OCI-LY3 (cell line): ENCODE results near the gene MYO5B.

Experiments
- H2AFZ ChIP-seq: fragments of 200-600, 300-600 bp; shearing (Covaris generic); 2 replicates; pipeline ENCODE4 v1.6.0; 2014; ENCODE audit warnings: antibody characterized with exemption, low read depth, low read length
- H3K27ac ChIP-seq: fragments of 200-600, 300-600 bp; sonication (generic); 2 replicates; pipeline ENCODE4 v1.5.1; 2014; ENCODE audit warnings: mild to moderate bottlenecking, low read length, moderate library complexity, mixed read lengths
- H3K27me3 ChIP-seq: fragments of 200-600, 300-600 bp; sonication (generic); 2 replicates; pipeline ENCODE4 v1.6.1; 2014; ENCODE audit warnings: low read depth, low read length, mixed read lengths
- H3K36me3 ChIP-seq: fragments of 200-600, 300-600 bp; sonication (generic); replicated peaks from 2 replicates; pipeline ENCODE3; 2014; ENCODE audit warnings: low read depth, low read length, mixed read lengths
- H3K4me1 ChIP-seq: fragments of 300-600, 200-600 bp; sonication (generic); 2 replicates; pipeline ENCODE4 v1.6.1; 2014; ENCODE audit warnings: low read length, mixed read lengths
- H3K4me2 ChIP-seq: fragments of 200-600, 300-600 bp; sonication (generic); 2 replicates; pipeline ENCODE4 v1.6.1; 2014; ENCODE audit warnings: low read length, mixed read lengths
- H3K4me3 ChIP-seq: fragments of 300-600, 200-600 bp; sonication (generic); 2 replicates; pipeline ENCODE4 v1.5.1; 2014; ENCODE audit warnings: antibody characterized with exemption, mild to moderate bottlenecking, low read length, moderate library complexity
- H3K79me2 ChIP-seq: fragments of 300-600, 200-600 bp; shearing (Covaris generic); 2 replicates; pipeline ENCODE4 v1.6.1; 2014; ENCODE audit warnings: mild to moderate bottlenecking, low read length, mixed read lengths
- H3K9ac ChIP-seq: fragments of 300-600, 200-600 bp; shearing (Covaris generic); 2 replicates; pipeline ENCODE4 v1.6.0; 2014; ENCODE audit warnings: mild to moderate bottlenecking, low read length, moderate library complexity
- H3K9me3 ChIP-seq: fragments of 200-600, 300-600 bp; shearing (Covaris generic); 2 replicates; pipeline ENCODE4 v1.6.1; 2014; ENCODE audit warnings: low read length, mixed read lengths; ENCODE audit not compliant: insufficient read depth
- H4K20me1 ChIP-seq: fragments of 200-600, 300-600 bp; sonication (generic); 2 replicates; pipeline ENCODE4 v1.6.1; 2016; ENCODE audit warnings: low read length, mixed read lengths; ENCODE audit not compliant: insufficient read depth
- CTCF ChIP-seq: fragments of 200-600, 300-600 bp; sonication (generic); IDR thresholded peaks from 2 replicates; pipeline ENCODE4 v1.5.1; 2014; ENCODE audit warnings: antibody characterized with exemption, low read length, low read depth
- EZH2phosphoT487 ChIP-seq: fragments of 200-600 bp; shearing (Covaris generic); IDR thresholded peaks from 2 replicates; pipeline ENCODE4 v1.6.1; 2018; ENCODE audit warnings: antibody characterized with exemption, mixed run types, low read depth

The MYO5B gene

DNA sequence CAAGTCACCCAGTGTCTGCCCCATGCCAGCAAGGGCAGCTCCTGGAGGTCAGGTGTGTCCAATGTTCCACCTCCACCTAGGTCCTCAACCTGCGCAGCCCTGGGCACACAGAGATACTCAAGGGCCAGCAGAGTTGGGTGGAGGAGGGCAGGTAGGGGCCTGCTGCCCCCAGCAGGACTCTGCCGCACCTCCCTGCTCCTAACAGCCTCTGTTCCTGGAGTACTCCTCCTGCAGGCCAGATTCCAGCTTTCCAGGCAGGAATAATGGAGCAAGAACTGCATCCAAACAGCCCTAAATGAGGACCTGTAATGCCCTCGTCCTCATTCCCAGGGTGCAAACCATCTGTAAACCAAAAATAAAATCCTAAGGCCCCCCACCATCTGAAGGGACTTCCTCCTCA, 337.2 kb downstream of the MYO5B start:
- H3K79me2 ChIP-seq, result no peaks in the 10 kb centered on the region
- peaks cover 9% of the 10 kb centered on the region for H3K4me1 ChIP-seq
- no peaks in the 10 kb centered on the region for H4K20me1 ChIP-seq
- H3K27me3 ChIP-seq, result no peaks in the 10 kb centered on the region
- no peak overlapping the region for H3K27ac ChIP-seq
- H3K9me3 ChIP-seq, result no peaks in the 10 kb centered on the region
- no peak overlapping the region for H3K4me3 ChIP-seq
- H3K36me3 ChIP-seq, result no peaks in the 10 kb centered on the region
- H2AFZ ChIP-seq, result peak overlapping the region; percentile 71; the same call in 1 of the 2 replicates
- TF ChIP-seq EZH2phosphoT487, result no peak
- TF ChIP-seq CTCF, result no peak
- peak overlapping the region; percentile 39; the same call in 1 of the 2 replicates for H3K4me2 ChIP-seq
- H3K9ac ChIP-seq, result no peak overlapping the region

DNA sequence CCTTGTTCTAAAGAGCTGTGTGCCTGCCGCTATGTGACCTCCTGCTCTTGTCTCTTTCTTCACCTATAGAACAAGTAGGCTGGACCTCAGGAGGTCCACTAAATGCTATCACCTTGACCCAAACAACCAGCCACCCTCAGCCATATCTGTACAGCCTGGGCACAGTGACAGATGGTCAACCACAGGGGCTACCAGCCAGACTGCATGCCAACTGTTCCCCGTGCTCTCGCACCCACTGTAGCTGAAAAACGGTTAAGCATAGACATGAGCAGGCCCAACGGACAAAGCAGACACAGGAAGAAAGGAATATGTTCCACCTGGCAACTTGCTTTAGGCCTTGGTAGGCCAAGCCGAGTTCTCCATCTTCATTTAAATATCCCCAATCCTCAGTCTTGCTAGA, 338.5 kb downstream of the MYO5B start:
- Histone ChIP-seq H2AFZ (no peak overlapping the region), H3K9me3 (no peaks in the 10 kb centered on the region), H3K9ac (no peak overlapping the region), H3K79me2 (no peaks in the 10 kb centered on the region), H3K27me3 (no peaks in the 10 kb centered on the region), H3K36me3 (no peaks in the 10 kb centered on the region), H4K20me1 (no peaks in the 10 kb centered on the region), H3K4me2 (no peak overlapping the region), H3K27ac (no peak overlapping the region), H3K4me3 (no peak overlapping the region), H3K4me1 (peaks cover 9% of the 10 kb centered on the region)
- TF ChIP-seq CTCF, result no peak

GRCh38 chr18:49855711-49856415, 339.1 kb downstream of the MYO5B start:
- Histone ChIP-seq H3K36me3 (no peaks in the 10 kb centered on the region), H3K4me1 (peaks cover 9% of the 10 kb centered on the region), H3K9me3 (no peaks in the 10 kb centered on the region), H3K27me3 (no peaks in the 10 kb centered on the region), H2AFZ (no peak overlapping the region), H3K79me2 (no peaks in the 10 kb centered on the region), H3K9ac (no peak overlapping the region), H3K4me2 (no peak overlapping the region), H4K20me1 (no peaks in the 10 kb centered on the region), H3K27ac (no peak overlapping the region), H3K4me3 (no peak overlapping the region)
- TF ChIP-seq EZH2phosphoT487 (no peak), CTCF (no peak)

GRCh38 chr18:49854681-49855080, 340.3 kb downstream of the MYO5B start:
- Histone ChIP-seq H3K4me2 (no peak overlapping the region), H3K4me1 (peaks cover 9% of the 10 kb centered on the region), H4K20me1 (no peaks in the 10 kb centered on the region), H3K79me2 (no peaks in the 10 kb centered on the region), H3K27me3 (no peaks in the 10 kb centered on the region), H3K36me3 (no peaks in the 10 kb centered on the region), H3K9me3 (no peaks in the 10 kb centered on the region), H2AFZ (no peak overlapping the region), H3K9ac (no peak overlapping the region), H3K4me3 (no peak overlapping the region), H3K27ac (no peak overlapping the region)
- TF ChIP-seq EZH2phosphoT487 (no peak), CTCF (no peak)
